DOHH2 (cell line): Measurements from ENCODE around the gene KANSL3.

Experiments
- H3F3A ChIP-seq: fragments of 200-600 bp; sonication (generic), shearing (Covaris generic); 2 replicates; pipeline ENCODE4 v1.6.0; 2016; ENCODE audit warnings: antibody characterized with exemption, mild to moderate bottlenecking; ENCODE audit not compliant: control insufficient read depth, insufficient read depth
- H3K27ac ChIP-seq: fragments of 200-600 bp; sonication (generic); 2 replicates; pipeline ENCODE4 v1.5.1; 2014; ENCODE audit warnings: low read depth, mild to moderate bottlenecking, low read length, moderate library complexity
- H3K27me3 ChIP-seq: fragments of 200-600 bp; sonication (generic); 2 replicates; pipeline ENCODE4 v1.6.1; 2014; ENCODE audit warnings: mild to moderate bottlenecking, low read length, mixed read lengths; ENCODE audit not compliant: control insufficient read depth
- H3K36me3 ChIP-seq: fragments of 200-600 bp; sonication (generic); 2 replicates; pipeline ENCODE4 v1.6.1; 2014; ENCODE audit warnings: mild to moderate bottlenecking, low read length, moderate library complexity, mixed read lengths; ENCODE audit not compliant: control insufficient read depth
- H3K4me1 ChIP-seq: fragments of 200-600 bp; sonication (generic); 2 replicates; pipeline ENCODE4 v1.6.1; 2014; ENCODE audit warnings: mild to moderate bottlenecking, low read length, mixed read lengths; ENCODE audit not compliant: control insufficient read depth
- H3K4me2 ChIP-seq: fragments of 200-600 bp; sonication (generic); 2 replicates; pipeline ENCODE4 v1.6.0; 2014; ENCODE audit warnings: mild to moderate bottlenecking, low read length, moderate library complexity
- H3K4me3 ChIP-seq: fragments of 200-600 bp; sonication (generic); 2 replicates; pipeline ENCODE4 v1.5.1; 2014; ENCODE audit warnings: mild to moderate bottlenecking, low read length, mixed read lengths
- H3K79me2 ChIP-seq: fragments of 200-600 bp; sonication (generic); 2 replicates; pipeline ENCODE4 v1.6.1; 2014; ENCODE audit warnings: mild to moderate bottlenecking, low read length, mixed read lengths; ENCODE audit not compliant: control insufficient read depth
- H3K9me2 ChIP-seq: fragments of 200-600 bp; sonication (generic); replicated peaks from 2 replicates; pipeline ENCODE4 v1.6.1; 2014; ENCODE audit warnings: mild to moderate bottlenecking, low read length, mixed read lengths; ENCODE audit not compliant: control insufficient read depth
- H3K9me3 ChIP-seq: fragments of 200-600 bp; sonication (generic); 2 replicates; pipeline ENCODE4 v1.6.1; 2014; ENCODE audit warnings: antibody characterized with exemption, low read length, mixed read lengths; ENCODE audit not compliant: control insufficient read depth, insufficient read depth
- H4K20me1 ChIP-seq: fragments of 200-600 bp; sonication (generic); 2 replicates; pipeline ENCODE4 v1.6.0; 2014; ENCODE audit warnings: low read depth, mild to moderate bottlenecking, antibody characterized with exemption, low read length, moderate library complexity; ENCODE audit not compliant: control insufficient read depth, insufficient read depth
- EZH2phosphoT487 ChIP-seq: fragments of 200-600 bp; sonication (generic); IDR thresholded peaks from 2 replicates; pipeline ENCODE4 v1.6.1; 2017; ENCODE audit warnings: borderline replicate concordance, mild to moderate bottlenecking, antibody characterized with exemption, low read length, moderate library complexity, mixed read lengths
- TF ChIP-seq, protein P1 (sequence below): fragments of 200-600 bp; sonication (generic); IDR thresholded peaks from one replicate; pipeline ENCODE4 v1.5.1; 2014; ENCODE audit warnings: antibody characterized with exemption, mild to moderate bottlenecking, low read depth, low read length; ENCODE audit not compliant: poor library complexity, severe bottlenecking

Gene KANSL3

DNA sequence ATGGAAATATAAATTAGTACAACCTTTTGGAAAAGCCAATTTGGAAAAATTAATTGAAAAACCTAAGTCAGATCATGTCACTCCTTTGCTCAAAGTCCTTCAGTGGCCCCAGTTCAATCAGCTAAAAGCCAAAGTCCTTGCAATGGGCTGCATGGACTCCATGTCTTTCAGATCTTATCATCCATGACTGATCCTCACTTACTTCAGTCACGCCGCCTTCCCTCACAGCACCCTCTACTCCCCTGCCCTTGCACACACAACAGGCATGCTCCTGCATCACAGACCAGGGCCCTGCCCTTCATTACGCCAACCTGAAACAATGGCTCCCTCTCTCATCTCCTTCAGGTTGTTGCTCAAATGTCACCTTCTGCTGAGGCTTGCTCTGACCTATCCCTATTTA is 15.6 kb downstream of the KANSL3 start:
- H4K20me1 ChIP-seq = no peaks in the 10 kb centered on the region
- peaks cover 42% of the 10 kb centered on the region for H3K36me3 ChIP-seq
- H3K9me2 ChIP-seq = no peaks in the 10 kb centered on the region
- TF ChIP-seq EZH2phosphoT487 = no peak
- TF ChIP-seq, protein P1, sequence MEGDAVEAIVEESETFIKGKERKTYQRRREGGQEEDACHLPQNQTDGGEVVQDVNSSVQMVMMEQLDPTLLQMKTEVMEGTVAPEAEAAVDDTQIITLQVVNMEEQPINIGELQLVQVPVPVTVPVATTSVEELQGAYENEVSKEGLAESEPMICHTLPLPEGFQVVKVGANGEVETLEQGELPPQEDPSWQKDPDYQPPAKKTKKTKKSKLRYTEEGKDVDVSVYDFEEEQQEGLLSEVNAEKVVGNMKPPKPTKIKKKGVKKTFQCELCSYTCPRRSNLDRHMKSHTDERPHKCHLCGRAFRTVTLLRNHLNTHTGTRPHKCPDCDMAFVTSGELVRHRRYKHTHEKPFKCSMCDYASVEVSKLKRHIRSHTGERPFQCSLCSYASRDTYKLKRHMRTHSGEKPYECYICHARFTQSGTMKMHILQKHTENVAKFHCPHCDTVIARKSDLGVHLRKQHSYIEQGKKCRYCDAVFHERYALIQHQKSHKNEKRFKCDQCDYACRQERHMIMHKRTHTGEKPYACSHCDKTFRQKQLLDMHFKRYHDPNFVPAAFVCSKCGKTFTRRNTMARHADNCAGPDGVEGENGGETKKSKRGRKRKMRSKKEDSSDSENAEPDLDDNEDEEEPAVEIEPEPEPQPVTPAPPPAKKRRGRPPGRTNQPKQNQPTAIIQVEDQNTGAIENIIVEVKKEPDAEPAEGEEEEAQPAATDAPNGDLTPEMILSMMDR = no peak
- H3K27me3 ChIP-seq = no peaks in the 10 kb centered on the region
- no peaks in the 10 kb centered on the region for H3K9me3 ChIP-seq
- H3K79me2 ChIP-seq = no peaks in the 10 kb centered on the region; the same call in 1 of the 2 replicates
- no peaks in the 10 kb centered on the region for H3K4me1 ChIP-seq
- no peak overlapping the region for H3K4me3 ChIP-seq
- no peak overlapping the region for H3K27ac ChIP-seq
- no peak overlapping the region for H3K4me2 ChIP-seq
- no peaks in the 10 kb centered on the region for H3F3A ChIP-seq

DNA sequence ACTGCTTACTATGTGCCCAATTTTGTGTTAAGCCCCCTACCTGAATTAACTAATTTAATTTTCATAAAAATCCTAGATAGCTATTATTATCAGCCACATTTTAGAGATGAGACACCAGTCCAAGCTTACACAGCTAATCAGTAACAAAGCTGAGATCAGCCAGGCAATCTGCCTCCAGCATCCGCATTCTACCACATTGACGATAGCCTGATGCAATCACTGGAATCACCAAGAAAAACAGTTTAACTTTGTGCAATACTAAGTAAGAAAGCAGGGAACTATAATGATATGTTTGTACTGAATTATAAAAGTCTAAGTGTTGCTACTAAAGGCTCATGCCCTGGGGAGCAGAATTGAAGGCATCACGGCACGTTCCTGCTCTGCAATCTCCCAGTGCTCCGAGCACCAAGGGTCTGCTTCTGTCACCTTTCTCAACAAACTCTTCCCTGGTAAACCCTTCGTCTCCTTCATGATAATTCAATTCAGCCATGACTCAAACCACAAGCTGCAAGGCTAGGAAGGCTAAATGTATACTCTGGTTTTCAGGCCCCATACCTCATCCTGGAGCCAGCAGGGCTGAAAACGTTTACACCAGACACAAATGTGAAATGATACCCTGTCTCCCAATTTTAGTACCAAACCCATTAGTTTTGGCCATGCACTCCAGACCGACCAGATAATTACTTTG is 19.4 kb downstream of the KANSL3 start:
- no peaks in the 10 kb centered on the region for H3K27me3 ChIP-seq
- no peak overlapping the region for H3K4me3 ChIP-seq
- no peaks in the 10 kb centered on the region for H3F3A ChIP-seq
- H3K9me3 ChIP-seq = no peaks in the 10 kb centered on the region
- H3K27ac ChIP-seq = no peak overlapping the region
- peaks cover 43% of the 10 kb centered on the region for H3K36me3 ChIP-seq
- no peaks in the 10 kb centered on the region for H4K20me1 ChIP-seq
- H3K9me2 ChIP-seq = no peaks in the 10 kb centered on the region
- TF ChIP-seq, protein P1 = no peak
- no peak for TF ChIP-seq EZH2phosphoT487
- H3K79me2 ChIP-seq = no peaks in the 10 kb centered on the region; the same call in 1 of the 2 replicates
- H3K4me2 ChIP-seq = no peak overlapping the region
- no peaks in the 10 kb centered on the region for H3K4me1 ChIP-seq

DNA sequence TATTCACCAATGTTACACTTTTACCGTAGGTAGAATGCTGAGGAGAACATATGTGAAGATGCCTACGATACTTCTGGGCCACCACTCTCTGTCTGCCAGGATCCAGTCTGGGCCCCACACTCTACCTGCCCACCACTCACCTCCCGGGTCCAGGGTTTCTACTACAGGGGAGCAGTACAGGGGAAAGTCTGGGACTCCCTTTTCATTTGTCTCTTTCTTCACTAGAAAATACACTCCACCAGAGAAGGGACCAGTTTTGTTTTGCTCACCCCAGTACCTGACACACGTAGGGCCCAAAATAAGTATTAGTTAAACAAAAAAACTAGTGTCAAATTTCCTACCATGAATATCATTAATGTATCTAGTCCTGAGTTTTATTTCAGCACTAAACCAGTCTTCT is 21.1 kb downstream of the KANSL3 start:
- Histone ChIP-seq H3K36me3 (peaks cover 59% of the 10 kb centered on the region), H3K27ac (no peak overlapping the region)

More for the DNA sequence above, 21.1 kb downstream of the KANSL3 start:
- no peaks in the 10 kb centered on the region for H3K4me1 ChIP-seq
- H3F3A ChIP-seq = no peaks in the 10 kb centered on the region
- H3K4me3 ChIP-seq = no peak overlapping the region
- no peaks in the 10 kb centered on the region for H4K20me1 ChIP-seq
- H3K79me2 ChIP-seq = no peaks in the 10 kb centered on the region; the same call in 1 of the 2 replicates
- TF ChIP-seq, protein P1 = no peak
- TF ChIP-seq EZH2phosphoT487 = no peak
- H3K27me3 ChIP-seq = no peaks in the 10 kb centered on the region
- H3K4me2 ChIP-seq = no peak overlapping the region
- H3K9me2 ChIP-seq = no peaks in the 10 kb centered on the region
- no peaks in the 10 kb centered on the region for H3K9me3 ChIP-seq
